Panc1 (cell line): ENCODE measurements around the gene C6orf132. TPM values are rescaled to one million over a fixed set of nuclear protein-coding genes. Genes with fewer than 3 reads are reported as not detected.
A peak's percentile ranks its signal among the peaks of the same experiment; 100 is the strongest.

Experiments used
- ATAC-seq: fragments of 200-7000 bp; cut with Tn5 transposase; 2 replicates; pipeline ENCODE4 v1.9.1; 2020; ENCODE audit warnings: mild to moderate bottlenecking, moderate library complexity
- BruUV-seq: library from RNA; stranded (reverse); fragments of 400-500 nt; replicated peaks from 2 replicates; lab custom pipeline; 2021; lab: Mats Ljungman, UMichigan
- CTCF ChIA-PET: fragments of 300-600 bp; sonication (Branson Sonifier 250); formaldehyde crosslinking; loops from one replicate; lab custom pipeline; 2022; ENCODE audit warnings: antibody characterized with exemption; lab: Charles Lee
- POLR2A ChIA-PET: fragments of 300-600 bp; sonication (Branson Sonifier 250); formaldehyde crosslinking; loops from one replicate; lab custom pipeline; 2022; ENCODE audit warnings: antibody characterized with exemption; lab: Charles Lee
- DNase-seq: peaks from one replicate; pipeline ENCODE4 v3.0.0-alpha.2; 2010; ENCODE audit warnings: low read depth, low spot score
- H3K27ac ChIP-seq: 2 replicates; pipeline ENCODE4 v1.5.1; 2011; ENCODE audit warnings: mild to moderate bottlenecking, low read length, inconsistent platforms
- H3K27me3 ChIP-seq: fragments of 200-500 bp; sonication (Bioruptor generic); 2 replicates; pipeline ENCODE4 v1.6.0; 2014; ENCODE audit warnings: low read length, inconsistent platforms; ENCODE audit not compliant: control insufficient read depth, insufficient read depth
- H3K36me3 ChIP-seq: fragments of 200-500 bp; sonication (Bioruptor generic); 2 replicates; pipeline ENCODE4 v1.5.1; 2014; ENCODE audit warnings: inconsistent platforms, mild to moderate bottlenecking, low read length, moderate library complexity; ENCODE audit not compliant: control insufficient read depth, insufficient read depth
- H3K4me1 ChIP-seq: 2 replicates; pipeline ENCODE4 v1.5.1; 2011; ENCODE audit warnings: inconsistent platforms, mild to moderate bottlenecking, low read length, moderate library complexity; ENCODE audit not compliant: control insufficient read depth, insufficient read depth
- H3K4me3 ChIP-seq, 2 experiments: 2 replicates each; pipeline ENCODE4 v1.5.1; 2011 to 2012; ENCODE audit warnings: low read depth in 2 of 2, low read length in 2 of 2, mild to moderate bottlenecking in 2 of 2, inconsistent platforms in 1 of 2, moderate library complexity in 1 of 2
- H3K9me3 ChIP-seq: fragments of 200-500 bp; sonication (Bioruptor generic); 2 replicates; pipeline ENCODE4 v1.5.1; 2014; ENCODE audit warnings: low read depth, mild to moderate bottlenecking, inconsistent platforms, low read length, moderate library complexity; ENCODE audit not compliant: control insufficient read depth, insufficient read depth
- CTCF ChIP-seq: fragments of 450-650 bp; IDR thresholded peaks from 2 replicates; pipeline ENCODE4 v1.5.1; 2017; ENCODE audit warnings: mild to moderate bottlenecking
- POLR2AphosphoS5 ChIP-seq: IDR thresholded peaks from 2 replicates; pipeline ENCODE4 v1.6.1; 2012; ENCODE audit warnings: mild to moderate bottlenecking, low read depth, low read length, moderate library complexity
- REST ChIP-seq, 2 experiments: IDR thresholded peaks; 2 replicates each; pipeline ENCODE4 v1.6.1; 2011 to 2012; ENCODE audit warnings: low read depth in 2 of 2, control low read depth in 1 of 2, low read length in 1 of 2, mild to moderate bottlenecking in 1 of 2, moderate library complexity in 1 of 2; ENCODE audit not compliant: insufficient read depth in 1 of 2
- SIN3A ChIP-seq: IDR thresholded peaks from 2 replicates; pipeline ENCODE4 v1.6.1; 2012; ENCODE audit warnings: low read depth, mild to moderate bottlenecking, low read length, moderate library complexity, borderline replicate concordance; ENCODE audit not compliant: insufficient read depth
- TCF7L2 ChIP-seq: IDR thresholded peaks from 2 replicates; pipeline ENCODE4 v1.6.1; 2011; ENCODE audit warnings: mild to moderate bottlenecking, low read depth, low read length, inconsistent platforms
- in situ Hi-C: cut with HindIII; loops from 2 replicates; pipeline ENCODE4 v1.10.0; 2016; ENCODE audit warnings: low sequenced_read_pairs, low pct_unique_long_range_greater_than_20kb
- intact Hi-C: fragments of 100-400 bp; cut with micrococcal nuclease; formaldehyde crosslinking; loops from one replicate; pipeline ENCODE4 v1.10.0; 2022; ENCODE audit not compliant: unreplicated experiment
- total RNA-seq: library from RNA; stranded (reverse); gene quantifications from one replicate; pipeline ENCODE4 v1.2.1, GENCODE V29; 2021; ENCODE audit not compliant: unreplicated experiment

The C6orf132 gene
- total RNA-seq, 1 experiment from 2014 or later = 12.9 TPM

GRCh38 chr6:42120895-42121865, 21.2 kb downstream of the C6orf132 start:
- CTCF ChIA-PET = interaction anchor here (0.9 kb wide), 1 partner anchor 45 kb away, joined by 3 read pairs; no protein-coding TSS in a partner anchor
- H3K4me1 ChIP-seq = peaks cover 26% of the 10 kb centered on the region
- POLR2A ChIA-PET = no interaction called here
- TF ChIP-seq POLR2AphosphoS5 = no peak
- no TSS peak for BruUV-seq
- in situ Hi-C loops (no loop called here), intact Hi-C loops (no loop called here)
- ATAC-seq (no peak), DNase-seq (no peak)
- H3K9me3 ChIP-seq = no peaks in the 10 kb centered on the region
- no peaks in the 10 kb centered on the region for H3K36me3 ChIP-seq
- no peak overlapping the region for H3K4me3 ChIP-seq
- H3K27me3 ChIP-seq = no peaks in the 10 kb centered on the region
- H3K27ac ChIP-seq = peak overlapping the region; percentile 44; the same call in 1 of the 2 replicates

- Histone ChIP-seq H3K9me3 (no peaks in the 10 kb centered on the region), H3K4me1 (peaks cover 33% of the 10 kb centered on the region), H3K4me3 (no peak overlapping the region), H3K36me3 (no peaks in the 10 kb centered on the region), H3K27ac (peak overlapping the region; percentile 78), H3K27me3 (no peaks in the 10 kb centered on the region)
- intact Hi-C loops (no loop called here), in situ Hi-C loops (no loop called here)
- TF ChIP-seq POLR2AphosphoS5 (no peak; the same call in 1 of the 2 replicates), CTCF (no peak), REST (IDR thresholded peaks at IDR 0.05; ENCODE audit: insufficient read depth in 1 of 2, low read depth in 2 of 2, low read length in 1 of 2) (no peak), SIN3A (0 out of 2 replicates have a peak, but pooled peaks have one; percentile 52), TCF7L2 (no peak; the same call in 1 of the 2 replicates)
- DNase-seq = no peak
- ChIA-PET POLR2A (interaction anchor here (0.6 to 0.7 kb wide), 5 partner anchors 36 to 762 kb away, joined by 4 to 15 read pairs (median 7); no protein-coding TSS in a partner anchor), CTCF (interaction anchor here (0.6 to 0.9 kb wide), 3 partner anchors 11 to 31 kb away, joined by 3 to 7 read pairs (median 5); no protein-coding TSS in a partner anchor)
- peak; percentile 85 for ATAC-seq
- no TSS peak for BruUV-seq
Observed at GRCh38 chr6:42118162-42119001, 24.0 kb downstream of the C6orf132 start.
